HG02970 (cell line): ENCODE data around the gene CRYBA2.

Source experiments
- ATAC-seq: cut with Tn5 transposase; IDR thresholded peaks from one replicate; pipeline ENCODE4 v1.9.1; 2021; ENCODE audit warnings: mild to moderate bottlenecking, moderate library complexity, moderate number of reproducible peaks; ENCODE audit not compliant: unreplicated experiment, low FRiP score

The CRYBA2 gene

GRCh38 chr2:218959141-218959731 lies 34.0 kb downstream of the CRYBA2 start, which contains the start of gene CDK5R2:
CDK5R2 (plus strand) TSS chr2:218959666; CDS start chr2:218959821, 155 bp downstream.
- peak; percentile 71 for ATAC-seq

DNA sequence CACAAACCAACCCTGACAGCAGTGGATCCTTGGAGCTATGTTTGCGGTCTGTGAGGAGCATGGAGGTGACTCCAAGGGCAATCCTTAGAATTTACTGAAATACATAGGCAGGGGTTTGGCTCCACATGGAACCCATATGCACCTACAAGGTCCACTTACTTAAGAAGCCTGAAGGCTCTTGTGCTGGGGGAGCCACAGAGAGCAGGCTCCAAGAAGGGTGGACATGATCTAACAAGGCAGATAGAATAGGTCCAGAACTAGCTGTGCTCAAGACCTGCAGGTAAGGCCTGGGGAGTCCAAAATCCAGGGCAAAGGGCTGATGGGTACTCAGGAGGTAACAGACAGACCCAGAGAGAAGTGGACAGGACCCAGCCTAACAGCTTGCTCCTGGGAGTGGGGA lies 34.9 kb downstream of the CRYBA2 start:
- ATAC-seq, result no peak

DNA sequence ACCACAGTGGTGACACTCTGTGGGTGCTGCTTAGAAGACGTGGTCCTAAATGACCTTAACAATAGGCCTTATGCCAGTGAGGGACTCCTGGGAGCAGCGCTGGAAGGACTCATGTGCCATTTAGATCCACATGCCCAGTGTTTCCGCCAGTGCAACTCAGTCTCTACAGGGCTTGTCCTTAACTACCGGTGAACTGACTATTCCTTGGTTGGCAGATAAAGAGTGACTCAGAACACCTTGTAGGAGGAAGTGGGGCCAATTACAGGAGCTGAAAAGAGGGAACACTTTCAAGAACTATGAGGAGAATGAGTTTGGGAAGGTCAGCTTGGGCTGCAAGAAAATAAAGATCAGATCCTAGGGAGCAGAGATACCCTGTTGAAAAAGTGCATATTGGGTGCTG lies 35.6 kb downstream of the CRYBA2 start:
- ATAC-seq, result no peak

DNA sequence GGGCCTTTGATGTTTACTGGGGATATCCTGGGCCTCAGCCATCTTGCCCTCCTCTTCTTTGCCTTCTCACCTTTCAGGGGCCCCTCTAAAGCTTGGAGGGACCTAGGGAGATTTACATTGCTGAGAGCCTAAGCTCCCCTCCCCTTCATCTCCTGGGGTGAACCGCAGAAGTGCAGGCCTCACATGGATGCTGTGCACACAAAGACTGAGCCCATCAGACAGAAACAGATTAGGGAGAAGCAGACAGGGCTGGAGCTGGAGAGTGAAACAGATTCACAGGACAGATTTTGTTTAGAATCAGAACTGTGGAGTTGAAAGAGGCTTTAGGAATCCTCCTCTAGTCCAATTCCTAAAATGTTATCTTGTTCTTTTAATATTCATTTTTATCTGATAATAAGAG lies 37.2 kb downstream of the CRYBA2 start:
- ATAC-seq, result no peak

DNA sequence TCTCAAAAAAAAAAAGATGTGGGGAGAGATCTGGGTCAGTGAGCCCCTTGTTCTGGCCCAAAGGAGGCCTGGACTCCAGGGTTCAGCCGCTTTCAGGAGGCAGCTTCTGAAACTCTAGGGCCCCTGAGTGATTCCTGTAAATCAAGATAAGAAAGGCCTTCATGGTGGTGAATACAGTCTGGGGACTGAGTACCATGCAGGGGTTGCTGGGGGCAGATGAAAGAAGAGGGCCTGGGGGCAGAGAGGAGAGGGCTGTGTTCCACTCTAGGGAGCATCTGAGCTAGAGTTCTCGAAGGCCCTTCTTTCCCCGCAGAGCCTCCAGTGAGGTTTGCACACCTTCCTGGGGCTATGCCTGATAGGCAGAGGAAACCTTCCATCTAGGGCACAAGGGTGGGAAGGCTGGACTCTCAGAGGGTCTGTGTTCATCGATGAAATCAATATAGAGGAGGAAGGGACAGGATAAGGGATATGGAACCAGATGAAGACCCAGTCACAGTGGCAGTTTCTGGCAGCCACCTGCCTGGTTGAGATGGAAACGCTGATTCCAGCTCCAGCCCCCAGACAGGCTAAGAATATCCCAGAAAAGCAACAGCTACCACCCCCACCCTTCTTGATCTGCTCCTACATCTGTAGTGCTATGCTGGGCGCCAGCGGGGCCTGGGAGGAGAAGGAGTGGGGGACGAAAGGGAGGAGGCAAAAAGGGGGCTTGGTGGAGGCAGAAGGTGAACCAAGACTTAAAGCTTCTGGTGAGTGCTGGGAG lies 38.5 kb downstream of the CRYBA2 start:
- no peak for ATAC-seq

GRCh38 chr2:218953366-218953954 lies 39.8 kb downstream of the CRYBA2 start:
- no peak for ATAC-seq

- no peak for ATAC-seq
Measured at GRCh38 chr2:218952160-218952559, 41.1 kb downstream of the CRYBA2 start.

DNA sequence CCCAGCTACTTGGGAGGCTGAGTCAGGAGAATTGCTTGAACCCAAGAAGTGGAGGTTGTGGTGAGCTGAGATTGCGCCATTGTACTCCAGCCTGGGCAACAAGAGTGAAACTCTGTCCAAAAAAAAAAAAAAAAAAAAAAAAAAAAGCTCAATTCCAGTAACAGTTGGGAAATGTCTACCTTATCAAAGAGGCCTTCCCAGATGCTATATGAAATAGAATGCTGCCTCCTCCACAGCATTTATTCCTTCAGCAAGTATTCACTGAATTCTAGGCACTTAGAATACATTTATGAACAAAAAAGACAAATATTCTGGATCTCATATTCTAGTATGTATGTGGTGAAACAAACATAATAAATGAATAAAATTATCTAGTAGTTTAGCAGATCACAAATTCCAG lies 46.6 kb downstream of the CRYBA2 start:
- no peak for ATAC-seq

- ATAC-seq, result no peak
Measured at GRCh38 chr2:218944759-218945404, 48.3 kb downstream of the CRYBA2 start.
